ENCODE measurements around the gene KLK15.

GRCh38 chr19:50784710-50785109, 48.7 kb downstream of the KLK15 start:
- TF ChIP-seq POLR2A (IDR thresholded peaks at IDR 0.05; ENCODE audit: low read length) (no peak), GATA1 (IDR thresholded peaks at IDR 0.05; ENCODE audit: low read depth, low read length) (no peak)

Data from erythroblast (primary cell).